SH-SY5Y (cell line): ENCODE results near the gene CDC25A.

Source experiments
- GATA2 ChIP-seq: IDR thresholded peaks from 2 replicates; pipeline ENCODE4 v1.6.1; 2011; ENCODE audit warnings: mild to moderate bottlenecking, low read depth, low read length
- GATA3 ChIP-seq: IDR thresholded peaks from 2 replicates; pipeline ENCODE4 v1.6.1; 2011; ENCODE audit warnings: low read depth, mild to moderate bottlenecking, low read length, moderate library complexity

DNA sequence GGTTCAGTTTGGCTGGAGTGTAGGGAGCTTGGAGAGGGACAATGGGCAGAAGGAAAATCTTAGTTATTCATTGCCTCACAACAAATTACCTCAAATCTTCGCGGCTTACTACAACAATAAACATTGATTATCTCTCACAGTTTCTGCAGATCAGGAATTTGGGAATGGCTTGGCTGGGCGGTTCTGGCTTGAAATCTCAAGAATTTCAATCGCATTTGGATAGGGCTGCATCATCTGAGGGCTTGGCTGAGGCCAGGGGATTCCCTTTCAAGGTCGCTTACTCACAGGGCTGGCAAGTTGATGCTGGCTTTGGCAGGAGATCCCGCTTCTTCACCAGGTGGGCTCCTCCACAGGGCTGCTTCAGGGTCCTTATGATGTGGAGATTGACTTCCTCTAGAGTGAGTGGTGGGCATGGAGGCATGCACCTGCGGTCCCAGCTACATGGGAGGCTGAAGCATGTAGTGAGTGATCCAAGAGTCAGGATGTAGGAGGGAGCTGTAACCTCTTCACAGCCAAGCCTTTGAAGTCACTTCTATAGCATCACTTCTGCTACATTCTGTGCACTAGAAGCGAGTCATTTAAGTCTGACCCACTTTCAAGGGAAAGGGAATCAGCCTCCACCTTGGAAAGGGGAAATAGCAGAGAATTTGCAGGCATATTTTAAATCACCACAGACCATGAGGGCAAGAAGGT lies 63.1 kb downstream of the CDC25A start:
- no peak for TF ChIP-seq GATA3
- TF ChIP-seq GATA2 = no peak
